HCT116 (cell line): ENCODE results near the gene SAMD4A. TPM values are rescaled to one million over a fixed set of nuclear protein-coding genes. Genes with fewer than 3 reads are reported as not detected.

Experiments used
- ATAC-seq: fragments of 200-7000 bp; cut with Tn5 transposase; 2 replicates; pipeline ENCODE4 v1.9.1; 2020; ENCODE audit warnings: mild to moderate bottlenecking, moderate library complexity
- BruUV-seq: library from RNA; stranded (reverse); fragments of 400-500 nt; replicated peaks from 2 replicates; lab custom pipeline; 2021; lab: Mats Ljungman, UMichigan
- CTCF ChIA-PET: fragments of 300-600 bp; sonication (Branson Sonifier 250); formaldehyde crosslinking; loops from one replicate; lab custom pipeline; 2021; ENCODE audit warnings: antibody characterized with exemption; lab: Charles Lee
- POLR2A ChIA-PET: fragments of 300-600, 350-600 bp; sonication (Branson Sonifier 250); formaldehyde crosslinking; loops from one replicate; lab custom pipeline; 2021; ENCODE audit warnings: antibody characterized with exemption; lab: Charles Lee
- RAD21 ChIA-PET, 2 experiments: fragments of 300-600 bp; sonication (Branson Sonifier 250); formaldehyde crosslinking; loops; one replicate each; lab custom pipeline; 2023; ENCODE audit warnings: low total read pairs in 2 of 2; ENCODE audit not compliant: uncharacterized antibody in 2 of 2, unreplicated experiment in 2 of 2, low non-redundant PET in 1 of 2; lab: Charles Lee
- DNase-seq: peaks from one replicate; pipeline ENCODE4 v3.0.0-alpha.2; 2010; ENCODE audit warnings: low read depth, low spot score
- H2AFZ ChIP-seq: fragments of 200-600 bp; shearing (Covaris generic), sonication (generic); 2 replicates; pipeline ENCODE4 v1.6.1; 2017; ENCODE audit warnings: low read depth, mixed run types, mixed read lengths, antibody characterized with exemption, low read length; ENCODE audit not compliant: poor library complexity, severe bottlenecking
- H3K27ac ChIP-seq: 2 replicates; pipeline ENCODE4 v1.5.1; 2012; ENCODE audit warnings: low read depth, low read length
- H3K27me3 ChIP-seq: fragments of 200-600 bp; sonication (generic); 2 replicates; pipeline ENCODE4 v1.6.1; 2016; ENCODE audit warnings: mixed run types, low read length, mixed read lengths; ENCODE audit not compliant: insufficient read depth
- H3K36me3 ChIP-seq, 2 experiments: fragments of 200-500 bp in 1 of 2; fragments of 200-600 bp in 1 of 2; sonication (Bioruptor generic) in 1 of 2; sonication (generic) in 1 of 2; 2 replicates each; pipeline versions ENCODE4 v1.5.1 to v1.6.1; 2014 to 2016; ENCODE audit warnings: low read length in 2 of 2, inconsistent platforms in 1 of 2, mixed read lengths in 1 of 2, mixed run types in 1 of 2; ENCODE audit not compliant: insufficient read depth in 2 of 2, control insufficient read depth in 1 of 2
- H3K4me1 ChIP-seq, 2 experiments: fragments of 200-600 bp in 1 of 2; sonication (generic) in 1 of 2; 2 replicates each; pipeline versions ENCODE4 v1.5.1 to v1.6.1; 2012 to 2017; ENCODE audit warnings: low read length in 2 of 2, inconsistent platforms in 1 of 2, mild to moderate bottlenecking in 1 of 2, mixed read lengths in 1 of 2, mixed run types in 1 of 2, moderate library complexity in 1 of 2; ENCODE audit not compliant: insufficient read depth in 2 of 2, control insufficient read depth in 1 of 2
- H3K4me2 ChIP-seq: fragments of 200-600 bp; sonication (generic); 2 replicates; pipeline ENCODE4 v1.6.1; 2017; ENCODE audit warnings: mixed run types, low read length, mixed read lengths
- H3K4me3 ChIP-seq, 2 experiments: fragments of 200-600 bp in 1 of 2; sonication (generic) in 1 of 2; replicated peaks in 1 of 2; 2 replicates each; pipeline ENCODE4 v1.5.1; 2011 to 2016; ENCODE audit warnings: low read length in 2 of 2, control low read depth in 1 of 2, low read depth in 1 of 2, mild to moderate bottlenecking in 1 of 2, mixed read lengths in 1 of 2, mixed run types in 1 of 2
- H3K79me2 ChIP-seq: fragments of 200-600 bp; sonication (generic); 2 replicates; pipeline ENCODE4 v1.6.1; 2017; ENCODE audit warnings: mild to moderate bottlenecking, mixed run types, low read length, moderate library complexity, mixed read lengths; ENCODE audit not compliant: insufficient read depth
- H3K9ac ChIP-seq: fragments of 200-600 bp; sonication (generic); 2 replicates; pipeline ENCODE4 v1.6.1; 2016; ENCODE audit warnings: low read length, mixed read lengths
- H3K9me2 ChIP-seq: fragments of 200-600 bp; sonication (generic), shearing (Covaris generic); 2 replicates; pipeline ENCODE4 v1.6.1; 2017; ENCODE audit warnings: mixed run types, mild to moderate bottlenecking, moderate library complexity; ENCODE audit not compliant: insufficient read depth
- H3K9me3 ChIP-seq, 2 experiments: fragments of 200-500 bp in 1 of 2; fragments of 200-600 bp in 1 of 2; sonication (Bioruptor generic) in 1 of 2; sonication (generic) in 1 of 2; 2 replicates each; pipeline ENCODE4 v1.6.1; 2014 to 2017; ENCODE audit warnings: low read length in 2 of 2, mixed read lengths in 2 of 2, inconsistent platforms in 1 of 2, low read depth in 1 of 2, mild to moderate bottlenecking in 1 of 2, mixed run types in 1 of 2, moderate library complexity in 1 of 2; ENCODE audit not compliant: control insufficient read depth in 1 of 2, insufficient read depth in 1 of 2
- H4K20me1 ChIP-seq: fragments of 200-600 bp; sonication (generic), shearing (Covaris generic); 2 replicates; pipeline ENCODE4 v1.6.1; 2017; ENCODE audit warnings: mixed run types, mild to moderate bottlenecking, moderate library complexity; ENCODE audit not compliant: insufficient read depth
- EGR1 ChIP-seq: IDR thresholded peaks from 2 replicates; pipeline ENCODE4 v1.6.1; 2012; ENCODE audit warnings: low read depth
- ELF1 ChIP-seq: IDR thresholded peaks from 2 replicates; pipeline ENCODE4 v1.6.1; 2012; ENCODE audit warnings: low read depth, borderline replicate concordance
- EZH2 ChIP-seq: fragments of 200-600 bp; sonication (generic); IDR thresholded peaks from 2 replicates; pipeline ENCODE4 v1.6.1; 2017; ENCODE audit warnings: antibody characterized with exemption, mixed run types
- EZH2phosphoT487 ChIP-seq: fragments of 200-600 bp; IDR thresholded peaks from 2 replicates; pipeline ENCODE4 v1.6.1; 2018; ENCODE audit warnings: antibody characterized with exemption, borderline replicate concordance
- JUND ChIP-seq: IDR thresholded peaks from 2 replicates; pipeline ENCODE4 v1.6.1; 2012
- POLR2A ChIP-seq: IDR thresholded peaks from 2 replicates; pipeline ENCODE4 v1.7.0; 2011; ENCODE audit warnings: borderline replicate concordance; ENCODE audit not compliant: insufficient read depth, insufficient read length; ENCODE audit errors: extremely low read depth
- POLR2AphosphoS5 ChIP-seq: IDR thresholded peaks from 2 replicates; pipeline ENCODE4 v1.6.1; 2011; ENCODE audit warnings: mild to moderate bottlenecking, low read depth, low read length, moderate library complexity
- RAD21 ChIP-seq: IDR thresholded peaks from 2 replicates; pipeline ENCODE4 v1.6.1; 2012; ENCODE audit warnings: low read depth, mild to moderate bottlenecking
- SIN3A ChIP-seq: IDR thresholded peaks from 2 replicates; pipeline ENCODE4 v1.6.1; 2012; ENCODE audit warnings: low read depth
- SRF ChIP-seq: IDR thresholded peaks from 2 replicates; pipeline ENCODE4 v1.6.1; 2012; ENCODE audit warnings: low read depth
- TCF7L2 ChIP-seq: IDR thresholded peaks from 2 replicates; pipeline ENCODE4 v1.7.0; 2011; ENCODE audit warnings: borderline replicate concordance, inconsistent platforms; ENCODE audit not compliant: insufficient read depth, insufficient read length; ENCODE audit errors: extremely low read depth
- YY1 ChIP-seq: IDR thresholded peaks from 2 replicates; pipeline ENCODE4 v1.6.1; 2011; ENCODE audit warnings: low read length, low read depth, moderate library complexity, mild to moderate bottlenecking; ENCODE audit not compliant: insufficient replicate concordance; ENCODE audit errors: extremely low read depth
- ZFX ChIP-seq: fragments of 450-650 bp; IDR thresholded peaks from 2 replicates; pipeline ENCODE4 v1.6.1; 2017
- ZNF274 ChIP-seq: fragments of 200-500 bp; sonication (Bioruptor generic); IDR thresholded peaks from 2 replicates; pipeline ENCODE4 v1.6.1; 2014; ENCODE audit warnings: mild to moderate bottlenecking, low read depth, low read length, inconsistent platforms
- intact Hi-C: fragments of 100-400 bp; cut with micrococcal nuclease; formaldehyde crosslinking; loops from 2 replicates; pipeline ENCODE4 v1.10.0; 2022
- total RNA-seq: library from RNA; stranded (reverse); gene quantifications from one replicate; pipeline ENCODE4 v1.2.1, GENCODE V29; 2021; ENCODE audit not compliant: unreplicated experiment
- TF ChIP-seq, protein P1 (sequence below): IDR thresholded peaks from 2 replicates; pipeline ENCODE4 v1.6.1; 2012
- TF ChIP-seq, protein P2 (sequence below), 3 experiments: fragments of 200-600 bp in 1 of 3; sonication (generic) in 1 of 3; IDR thresholded peaks in 2 of 3; conservative IDR thresholded peaks in 1 of 3; 2 replicates each; pipeline ENCODE4 v1.5.1; 2012 to 2017; ENCODE audit warnings: low read depth in 2 of 3, low read length in 2 of 3, antibody characterized with exemption in 1 of 3, borderline replicate concordance in 1 of 3, control low read depth in 1 of 3, mild to moderate bottlenecking in 1 of 3, mixed read lengths in 1 of 3, mixed run types in 1 of 3, moderate library complexity in 1 of 3; ENCODE audit not compliant: insufficient read depth in 1 of 3
- TF ChIP-seq, protein P3 (sequence below): IDR thresholded peaks from 2 replicates; pipeline ENCODE4 v1.6.1; 2012; ENCODE audit warnings: low read depth

The SAMD4A gene
- total RNA-seq, 1 experiment from 2014 or later, result 9.0 TPM

DNA sequence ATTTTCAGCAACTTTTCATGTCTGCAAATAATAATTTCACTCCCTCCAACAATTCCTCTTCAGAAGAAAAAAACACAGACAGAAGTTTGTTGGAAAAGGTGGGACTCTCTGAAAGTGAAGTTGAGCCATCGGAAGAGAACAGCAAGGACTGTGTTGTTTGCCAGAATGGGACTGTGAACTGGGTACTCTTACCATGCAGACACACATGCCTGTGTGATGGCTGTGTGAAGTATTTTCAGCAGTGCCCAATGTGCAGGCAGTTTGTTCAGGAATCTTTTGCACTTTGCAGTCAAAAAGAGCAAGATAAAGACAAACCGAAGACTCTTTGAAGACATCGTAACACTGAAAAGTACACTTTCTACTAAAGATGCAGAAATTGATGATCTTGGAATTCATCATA is 28.9 kb upstream of the SAMD4A start:
- RAD21 ChIA-PET, result no interaction called here
- H3K79me2 ChIP-seq, result no peaks in the 10 kb centered on the region
- POLR2A ChIA-PET, result no interaction called here
- no peak overlapping the region for H2AFZ ChIP-seq
- BruUV-seq, result no TSS peak
- no peak overlapping the region for H3K4me3 ChIP-seq
- H3K36me3 ChIP-seq, result 0 out of 4 replicates have a peak, but pooled peaks cover 2 to 6% of the 10 kb centered on the region in 2 experiments
- DNase-seq (no peak), ATAC-seq (no peak)
- CTCF ChIA-PET, result interaction anchor here (1.8 kb wide), 1 partner anchor 26 kb away, joined by 5 read pairs; no protein-coding TSS in a partner anchor
- TF ChIP-seq ELF1 (no peak), POLR2AphosphoS5 (no peak), RAD21 (no peak), SIN3A (no peak), SRF (no peak), EGR1 (no peak), TCF7L2 (no peak), EZH2 (no peak), YY1 (no peak), POLR2A (no peak), EZH2phosphoT487 (no peak), ZFX (no peak), ZNF274 (no peak), JUND (no peak)
- TF ChIP-seq, protein P1, sequence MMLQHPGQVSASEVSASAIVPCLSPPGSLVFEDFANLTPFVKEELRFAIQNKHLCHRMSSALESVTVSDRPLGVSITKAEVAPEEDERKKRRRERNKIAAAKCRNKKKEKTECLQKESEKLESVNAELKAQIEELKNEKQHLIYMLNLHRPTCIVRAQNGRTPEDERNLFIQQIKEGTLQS, result no peak
- TF ChIP-seq, protein P2, sequence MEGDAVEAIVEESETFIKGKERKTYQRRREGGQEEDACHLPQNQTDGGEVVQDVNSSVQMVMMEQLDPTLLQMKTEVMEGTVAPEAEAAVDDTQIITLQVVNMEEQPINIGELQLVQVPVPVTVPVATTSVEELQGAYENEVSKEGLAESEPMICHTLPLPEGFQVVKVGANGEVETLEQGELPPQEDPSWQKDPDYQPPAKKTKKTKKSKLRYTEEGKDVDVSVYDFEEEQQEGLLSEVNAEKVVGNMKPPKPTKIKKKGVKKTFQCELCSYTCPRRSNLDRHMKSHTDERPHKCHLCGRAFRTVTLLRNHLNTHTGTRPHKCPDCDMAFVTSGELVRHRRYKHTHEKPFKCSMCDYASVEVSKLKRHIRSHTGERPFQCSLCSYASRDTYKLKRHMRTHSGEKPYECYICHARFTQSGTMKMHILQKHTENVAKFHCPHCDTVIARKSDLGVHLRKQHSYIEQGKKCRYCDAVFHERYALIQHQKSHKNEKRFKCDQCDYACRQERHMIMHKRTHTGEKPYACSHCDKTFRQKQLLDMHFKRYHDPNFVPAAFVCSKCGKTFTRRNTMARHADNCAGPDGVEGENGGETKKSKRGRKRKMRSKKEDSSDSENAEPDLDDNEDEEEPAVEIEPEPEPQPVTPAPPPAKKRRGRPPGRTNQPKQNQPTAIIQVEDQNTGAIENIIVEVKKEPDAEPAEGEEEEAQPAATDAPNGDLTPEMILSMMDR (IDR thresholded peaks at IDR 0.05 in 2 of 3, conservative IDR thresholded peaks at IDR 0.05 in 1 of 3; ENCODE audit: borderline replicate concordance in 1 of 3, insufficient read depth in 1 of 3, low read depth in 2 of 3, low read length in 2 of 3), result no peak
- TF ChIP-seq, protein P3, sequence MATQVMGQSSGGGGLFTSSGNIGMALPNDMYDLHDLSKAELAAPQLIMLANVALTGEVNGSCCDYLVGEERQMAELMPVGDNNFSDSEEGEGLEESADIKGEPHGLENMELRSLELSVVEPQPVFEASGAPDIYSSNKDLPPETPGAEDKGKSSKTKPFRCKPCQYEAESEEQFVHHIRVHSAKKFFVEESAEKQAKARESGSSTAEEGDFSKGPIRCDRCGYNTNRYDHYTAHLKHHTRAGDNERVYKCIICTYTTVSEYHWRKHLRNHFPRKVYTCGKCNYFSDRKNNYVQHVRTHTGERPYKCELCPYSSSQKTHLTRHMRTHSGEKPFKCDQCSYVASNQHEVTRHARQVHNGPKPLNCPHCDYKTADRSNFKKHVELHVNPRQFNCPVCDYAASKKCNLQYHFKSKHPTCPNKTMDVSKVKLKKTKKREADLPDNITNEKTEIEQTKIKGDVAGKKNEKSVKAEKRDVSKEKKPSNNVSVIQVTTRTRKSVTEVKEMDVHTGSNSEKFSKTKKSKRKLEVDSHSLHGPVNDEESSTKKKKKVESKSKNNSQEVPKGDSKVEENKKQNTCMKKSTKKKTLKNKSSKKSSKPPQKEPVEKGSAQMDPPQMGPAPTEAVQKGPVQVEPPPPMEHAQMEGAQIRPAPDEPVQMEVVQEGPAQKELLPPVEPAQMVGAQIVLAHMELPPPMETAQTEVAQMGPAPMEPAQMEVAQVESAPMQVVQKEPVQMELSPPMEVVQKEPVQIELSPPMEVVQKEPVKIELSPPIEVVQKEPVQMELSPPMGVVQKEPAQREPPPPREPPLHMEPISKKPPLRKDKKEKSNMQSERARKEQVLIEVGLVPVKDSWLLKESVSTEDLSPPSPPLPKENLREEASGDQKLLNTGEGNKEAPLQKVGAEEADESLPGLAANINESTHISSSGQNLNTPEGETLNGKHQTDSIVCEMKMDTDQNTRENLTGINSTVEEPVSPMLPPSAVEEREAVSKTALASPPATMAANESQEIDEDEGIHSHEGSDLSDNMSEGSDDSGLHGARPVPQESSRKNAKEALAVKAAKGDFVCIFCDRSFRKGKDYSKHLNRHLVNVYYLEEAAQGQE, result no peak
- H3K9me3 ChIP-seq, result no peaks in the 10 kb centered on the region
- no peak overlapping the region for H3K27ac ChIP-seq
- H4K20me1 ChIP-seq, result no peaks in the 10 kb centered on the region
- no peak overlapping the region for H3K9ac ChIP-seq
- H3K4me1 ChIP-seq, result no peaks in the 10 kb centered on the region
- no peaks in the 10 kb centered on the region for H3K27me3 ChIP-seq
- intact Hi-C loops, result no loop called here
- no peaks in the 10 kb centered on the region for H3K9me2 ChIP-seq
- no peak overlapping the region for H3K4me2 ChIP-seq
